GM19043 (cell line): ENCODE data around the gene FANCL.
"Not testable (repeated sequence)": the region's sequence is repeated elsewhere in the genome, so short reads cannot be mapped to it uniquely, and the experiment has no call there.

Experiments used
- ATAC-seq: cut with Tn5 transposase; IDR thresholded peaks from one replicate; pipeline ENCODE4 v1.9.1; 2021; ENCODE audit warnings: low read depth; ENCODE audit not compliant: unreplicated experiment

FANCL gene

DNA sequence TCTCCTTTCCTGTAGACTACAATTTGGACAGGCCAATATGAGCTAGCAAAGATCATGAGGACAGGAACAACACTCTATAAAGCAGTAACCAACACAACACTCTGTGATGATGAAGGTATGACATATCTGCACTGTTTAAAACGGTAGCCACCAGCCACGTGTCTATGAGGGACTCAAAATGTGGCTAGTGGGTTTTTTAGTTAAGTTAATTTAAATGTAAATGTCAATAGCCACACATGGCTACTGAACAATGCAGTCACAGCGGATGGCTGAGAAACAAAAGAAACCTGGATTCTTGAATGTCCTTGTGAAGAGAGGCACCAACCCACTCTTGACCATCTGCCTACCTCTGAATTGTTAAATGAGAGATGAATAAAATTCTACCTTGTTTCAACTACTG is 33.9 kb downstream of the FANCL start:
- no peak for ATAC-seq

DNA sequence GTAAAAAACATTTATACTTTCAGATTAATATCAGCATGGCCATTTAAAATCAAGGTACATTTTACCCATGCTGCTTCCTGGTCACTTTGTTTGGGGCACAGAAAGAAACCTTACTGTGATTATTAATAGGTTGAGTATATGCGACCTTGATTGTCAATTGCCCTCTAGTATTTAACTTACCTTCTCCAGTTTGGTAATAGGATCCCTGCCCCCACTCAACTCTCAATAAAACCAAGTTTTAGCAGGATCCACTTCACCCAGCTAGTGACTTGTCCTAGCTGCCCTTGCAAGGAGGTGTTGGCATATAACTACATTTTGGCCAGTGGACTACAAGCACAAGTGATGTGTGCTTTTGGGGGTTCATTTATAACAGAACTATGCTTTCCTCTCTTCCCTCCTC is 34.3 kb downstream of the FANCL start:
- no peak for ATAC-seq

GRCh38 chr2:58204195-58204959 is 36.7 kb downstream of the FANCL start:
- no peak for ATAC-seq

GRCh38 chr2:58203018-58203417 is 38.1 kb downstream of the FANCL start:
- ATAC-seq = no peak

DNA sequence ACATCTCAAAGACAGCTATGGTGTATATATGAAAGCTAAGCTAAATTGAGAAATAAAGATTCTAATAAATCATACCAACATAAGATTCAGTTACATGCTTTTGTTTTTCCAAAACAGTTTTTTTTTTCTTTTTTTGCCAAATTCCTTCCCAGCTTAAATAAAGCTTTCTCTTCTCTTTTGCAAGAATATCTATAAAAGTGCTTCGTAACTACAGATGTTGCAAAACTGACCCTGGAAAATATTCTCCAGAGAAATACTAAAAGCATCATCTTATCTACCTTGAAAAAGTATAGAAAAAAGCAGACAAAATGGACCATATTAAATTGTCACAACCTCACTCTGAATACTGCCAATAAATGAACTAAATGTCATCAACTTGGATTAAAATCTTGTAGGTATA is 38.7 kb downstream of the FANCL start:
- no peak for ATAC-seq

- ATAC-seq = no peak
Measured at GRCh38 chr2:58197894-58198293, 43.2 kb downstream of the FANCL start.

DNA sequence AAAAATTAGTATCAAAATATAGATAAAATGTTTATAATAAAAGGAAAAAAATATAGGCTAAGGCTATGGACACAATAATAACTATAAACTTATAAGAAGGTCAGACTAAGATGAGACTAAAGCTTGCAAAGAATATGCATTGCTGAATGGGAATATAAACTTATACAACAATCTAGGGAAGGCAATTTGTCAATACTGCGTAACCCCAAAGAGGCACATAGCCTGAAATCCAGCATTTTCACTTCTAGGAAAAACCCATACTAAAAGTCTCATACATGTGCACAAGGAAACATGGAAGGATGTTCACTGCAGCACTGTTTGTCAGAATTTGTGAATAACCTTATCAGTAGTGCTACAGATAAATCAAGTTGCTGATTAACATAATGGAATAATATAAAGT is 45.5 kb downstream of the FANCL start:
- ATAC-seq = no peak

DNA sequence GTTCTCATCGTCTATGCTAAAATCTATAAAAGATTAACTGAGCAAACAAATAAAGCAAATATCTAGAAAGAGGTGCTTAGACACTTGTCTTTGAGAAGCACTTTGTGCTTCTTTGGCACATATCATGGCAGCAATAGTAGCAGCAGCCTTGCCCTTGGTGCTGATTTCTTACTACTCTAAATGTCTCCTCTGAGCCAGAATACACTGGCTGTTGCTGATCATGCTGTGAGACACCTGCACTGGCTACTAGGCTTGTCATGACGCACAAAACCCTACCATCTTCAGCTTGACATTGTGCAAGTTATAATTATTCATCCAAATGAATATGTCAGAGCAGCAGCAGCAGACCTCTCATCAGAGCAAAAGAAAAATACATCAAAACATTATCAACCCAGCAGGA is 46.7 kb downstream of the FANCL start:
- ATAC-seq = no peak

DNA sequence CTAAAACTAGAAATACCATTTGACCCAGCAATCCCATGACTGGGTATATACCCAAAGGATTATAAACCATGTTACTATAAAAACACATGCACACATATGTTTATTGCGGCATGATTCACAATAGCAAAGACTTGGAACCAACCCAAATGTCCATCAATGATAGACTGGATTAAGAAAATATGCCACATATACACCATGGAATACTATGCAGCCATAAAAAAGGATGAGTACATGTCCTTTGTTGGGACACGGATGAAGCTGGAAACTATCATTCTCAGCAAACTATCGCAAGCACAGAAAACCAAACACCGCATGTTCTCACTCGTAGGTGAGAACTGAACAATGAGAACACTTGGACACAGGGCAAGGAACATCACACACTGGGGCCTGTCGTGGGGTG is 54.1 kb downstream of the FANCL start:
- not testable (repeated sequence) for ATAC-seq

DNA sequence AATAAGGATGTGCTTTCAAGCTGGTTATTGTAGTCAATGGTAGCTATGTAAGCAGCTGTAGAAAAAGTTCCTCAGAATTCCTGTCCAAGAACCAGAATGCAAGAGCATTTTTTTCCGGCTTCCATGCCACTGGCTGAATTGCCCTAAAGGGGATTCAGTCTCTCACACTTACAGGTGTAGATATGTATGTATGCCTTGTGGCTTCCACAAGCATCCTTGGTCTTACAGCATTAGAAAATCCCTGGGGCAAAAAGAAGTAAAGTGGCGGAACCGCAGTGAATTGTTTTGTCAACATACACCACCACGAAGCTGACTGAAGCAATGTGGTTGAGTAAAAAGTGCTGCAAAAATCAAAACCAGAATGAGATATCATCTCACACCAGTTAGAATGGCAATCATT is 54.6 kb downstream of the FANCL start:
- ATAC-seq = no peak

DNA sequence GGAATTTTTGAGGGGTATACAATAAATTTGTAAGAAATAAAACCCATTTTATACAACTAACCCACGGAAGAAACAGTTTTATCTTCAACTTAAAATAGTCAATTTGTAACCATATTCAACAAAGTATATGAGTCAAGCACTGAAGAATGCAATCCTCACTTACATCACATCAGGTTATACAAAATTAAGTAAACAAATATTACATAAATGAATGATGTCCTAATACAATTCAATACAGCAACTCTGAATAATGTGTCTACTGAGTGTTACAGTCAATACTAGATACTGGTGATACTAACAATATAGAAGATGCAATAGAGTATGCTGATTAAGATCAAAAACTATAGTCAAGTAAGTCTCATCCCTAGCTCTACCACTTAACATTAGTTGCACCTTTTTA is 58.6 kb downstream of the FANCL start:
- ATAC-seq = no peak

- no peak for ATAC-seq
Measured at GRCh38 chr2:58180635-58181034, 60.5 kb downstream of the FANCL start.

DNA sequence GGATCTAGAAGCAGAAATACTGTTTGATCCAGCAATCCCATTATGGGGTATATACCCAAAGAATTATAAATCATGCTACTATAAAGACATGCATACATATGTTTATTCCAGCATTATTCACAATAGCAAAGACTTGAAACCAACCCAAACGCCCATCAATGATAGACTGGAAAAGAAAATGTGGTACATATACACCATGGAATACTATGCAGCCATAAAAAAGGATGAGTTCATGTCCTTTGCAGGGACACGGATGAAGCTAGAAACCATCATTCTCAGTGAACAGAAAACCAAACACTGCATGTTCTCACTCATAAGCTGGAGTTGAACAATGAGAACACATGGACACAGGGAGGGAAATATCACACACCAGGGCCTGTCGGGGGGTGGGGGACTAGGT is 61.0 kb downstream of the FANCL start:
- ATAC-seq = not testable (repeated sequence)

DNA sequence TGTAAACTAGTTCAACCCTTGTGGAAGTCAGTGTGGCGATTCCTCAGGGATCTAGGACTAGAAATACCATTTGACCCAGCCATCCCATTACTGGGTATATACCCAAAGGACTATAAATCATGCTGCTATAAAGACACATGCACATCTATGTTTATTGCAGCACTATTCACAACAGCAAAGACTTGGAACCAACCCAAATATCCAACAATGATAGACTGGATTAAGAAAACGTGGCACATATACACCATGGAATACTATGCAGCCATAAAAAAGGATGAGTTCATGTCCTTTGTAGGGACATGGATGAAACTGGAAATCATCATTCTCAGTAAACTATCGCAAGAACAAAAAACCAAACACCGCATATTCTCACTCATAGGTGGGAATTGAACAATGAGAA is 63.9 kb downstream of the FANCL start:
- ATAC-seq = not testable (repeated sequence)

- not testable (repeated sequence) for ATAC-seq
Measured at GRCh38 chr2:58171831-58172230, 69.3 kb downstream of the FANCL start.

DNA sequence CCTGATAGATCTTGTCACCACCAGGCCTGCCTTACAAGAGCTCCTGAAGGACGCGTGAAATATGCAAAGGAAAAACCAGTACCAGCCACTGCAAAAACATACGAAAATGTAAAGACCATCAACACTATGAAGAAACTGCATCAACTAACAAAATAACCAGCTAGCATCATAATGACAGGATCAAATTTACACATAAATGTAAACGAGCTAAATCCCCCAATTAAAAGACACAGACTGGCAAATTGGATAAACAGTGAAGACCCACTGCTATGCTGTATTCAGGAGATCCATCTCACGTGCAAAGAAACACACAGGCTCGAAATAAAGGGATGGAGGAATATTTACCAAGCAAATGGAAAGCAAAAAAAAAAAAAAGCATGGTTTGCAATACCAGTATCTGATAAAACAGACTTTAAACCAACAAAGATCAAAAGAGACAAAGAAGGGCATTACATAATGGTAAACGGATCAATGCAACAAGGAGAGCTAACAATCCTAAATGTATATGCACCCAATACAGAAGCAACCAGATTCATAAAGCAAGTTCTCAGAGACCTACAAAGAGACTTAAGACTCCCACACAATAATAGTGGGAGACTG is 70.7 kb downstream of the FANCL start:
- not testable (repeated sequence) for ATAC-seq

DNA sequence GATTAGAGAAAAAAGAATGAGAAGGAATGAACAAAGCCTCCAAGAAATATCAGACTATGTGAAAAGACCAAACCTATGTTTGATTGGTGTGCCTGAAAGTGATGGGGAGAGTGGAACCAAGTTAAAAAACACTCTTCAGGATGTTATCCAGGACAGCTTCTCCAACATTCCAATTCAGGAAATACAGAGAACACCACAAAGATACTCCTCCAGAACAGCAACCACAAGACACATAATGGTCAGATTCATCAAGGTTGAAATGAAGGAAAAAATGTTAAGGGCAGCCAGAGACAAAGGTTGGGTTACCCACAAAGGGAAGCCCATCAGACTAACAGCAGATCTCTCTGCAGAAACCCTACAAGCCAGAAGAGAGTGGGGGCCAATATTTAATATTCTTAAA is 71.3 kb downstream of the FANCL start:
- ATAC-seq = not testable (repeated sequence)

DNA sequence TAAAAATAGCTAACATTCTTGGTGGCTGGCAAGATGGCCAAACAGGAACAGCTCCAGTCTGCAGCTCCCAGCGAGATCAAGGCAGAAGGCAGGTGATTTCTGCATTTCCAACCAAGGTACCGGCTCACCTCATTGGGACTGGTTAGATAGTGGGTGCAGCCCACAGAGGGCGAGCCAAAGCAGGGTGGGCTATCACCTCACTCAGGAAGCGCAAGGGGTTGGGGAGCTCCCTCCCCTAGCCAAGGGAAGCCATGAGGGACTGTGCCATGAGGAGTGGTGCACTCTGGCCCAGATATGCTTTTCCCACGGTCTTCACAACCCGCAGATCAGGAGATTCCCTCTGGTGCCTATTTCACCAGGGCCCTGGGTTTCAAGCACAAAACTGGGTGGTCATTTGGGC is 73.0 kb downstream of the FANCL start:
- not testable (repeated sequence) for ATAC-seq

- ATAC-seq = no peak
Measured at GRCh38 chr2:58163913-58164312, 77.2 kb downstream of the FANCL start.

DNA sequence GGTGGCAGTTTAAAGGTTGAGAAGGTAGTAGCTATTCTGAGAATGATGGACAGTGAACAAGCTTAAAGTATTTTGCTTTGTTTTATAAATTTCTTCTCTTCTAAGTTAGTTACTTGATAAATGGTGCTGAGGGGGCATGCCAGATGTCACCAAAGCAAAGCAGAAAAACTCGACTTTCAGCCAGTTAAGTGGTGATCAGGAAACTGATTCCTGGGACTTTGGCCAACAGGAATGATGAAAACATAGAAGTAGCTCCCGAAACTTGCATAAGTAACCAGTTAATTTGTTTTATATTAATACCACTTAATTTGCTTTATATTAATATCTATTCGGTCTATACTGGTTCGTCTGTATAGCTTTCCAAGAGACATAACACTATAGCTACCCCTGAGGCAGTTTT is 82.6 kb downstream of the FANCL start:
- no peak for ATAC-seq

DNA sequence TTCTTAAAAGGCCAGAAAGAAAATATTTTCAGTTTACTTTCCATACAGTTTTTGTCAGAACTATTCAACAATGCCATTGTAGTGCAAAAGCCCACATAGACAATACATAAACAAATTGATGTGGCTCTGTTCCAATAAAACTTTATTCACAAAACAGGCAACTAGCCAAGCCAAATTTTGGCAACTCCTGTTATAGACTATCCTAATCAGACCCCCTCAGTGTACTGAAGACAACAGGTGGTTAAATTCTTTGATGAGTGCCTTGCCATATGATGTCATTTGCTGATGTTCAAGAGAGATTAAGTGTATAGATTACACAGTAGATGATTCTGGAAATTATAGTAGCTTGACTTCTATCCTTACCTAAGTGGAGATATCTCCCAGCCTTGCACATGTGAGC is 83.4 kb downstream of the FANCL start:
- ATAC-seq = no peak

DNA sequence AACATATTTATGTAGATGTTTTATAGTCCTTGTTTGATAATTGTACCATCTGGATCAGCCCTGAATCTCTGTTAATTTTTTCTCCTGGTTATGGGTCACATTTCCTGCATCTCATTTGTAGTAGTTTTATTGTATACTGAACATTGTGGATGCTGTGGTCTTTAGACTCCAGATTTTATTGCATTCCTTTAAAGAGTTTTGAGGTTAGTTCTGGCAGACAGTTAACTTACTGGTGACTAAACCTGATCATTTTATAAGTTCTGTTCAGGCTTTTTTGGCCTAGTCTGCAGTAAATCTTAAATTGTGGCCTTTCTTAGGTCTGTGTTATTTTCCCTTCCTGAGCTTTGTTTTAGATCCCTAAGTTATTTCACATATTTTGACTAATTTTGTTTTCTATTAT is 84.3 kb downstream of the FANCL start:
- ATAC-seq = no peak
